ENCODE data around the gene POT1. TPM values are rescaled to one million over a fixed set of nuclear protein-coding genes. Genes with fewer than 3 reads are reported as not detected.

The POT1 gene
- total RNA-seq, 1 donor from 2014 or later = 14.3 TPM

GRCh38 chr7:124839687-124840086 is 89.9 kb downstream of the POT1 start:
- intact Hi-C loops (cut with micrococcal nuclease) = no loop called here
- H3K4me3 ChIP-seq = no peak overlapping the region
- H3K27me3 ChIP-seq (ENCODE audit: low read depth) = no peaks in the 10 kb centered on the region
- TF ChIP-seq, protein P1, sequence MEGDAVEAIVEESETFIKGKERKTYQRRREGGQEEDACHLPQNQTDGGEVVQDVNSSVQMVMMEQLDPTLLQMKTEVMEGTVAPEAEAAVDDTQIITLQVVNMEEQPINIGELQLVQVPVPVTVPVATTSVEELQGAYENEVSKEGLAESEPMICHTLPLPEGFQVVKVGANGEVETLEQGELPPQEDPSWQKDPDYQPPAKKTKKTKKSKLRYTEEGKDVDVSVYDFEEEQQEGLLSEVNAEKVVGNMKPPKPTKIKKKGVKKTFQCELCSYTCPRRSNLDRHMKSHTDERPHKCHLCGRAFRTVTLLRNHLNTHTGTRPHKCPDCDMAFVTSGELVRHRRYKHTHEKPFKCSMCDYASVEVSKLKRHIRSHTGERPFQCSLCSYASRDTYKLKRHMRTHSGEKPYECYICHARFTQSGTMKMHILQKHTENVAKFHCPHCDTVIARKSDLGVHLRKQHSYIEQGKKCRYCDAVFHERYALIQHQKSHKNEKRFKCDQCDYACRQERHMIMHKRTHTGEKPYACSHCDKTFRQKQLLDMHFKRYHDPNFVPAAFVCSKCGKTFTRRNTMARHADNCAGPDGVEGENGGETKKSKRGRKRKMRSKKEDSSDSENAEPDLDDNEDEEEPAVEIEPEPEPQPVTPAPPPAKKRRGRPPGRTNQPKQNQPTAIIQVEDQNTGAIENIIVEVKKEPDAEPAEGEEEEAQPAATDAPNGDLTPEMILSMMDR (IDR thresholded peaks at IDR 0.05; ENCODE audit: borderline replicate concordance) = no peak
- H3K9me3 ChIP-seq (replicated peaks) = no peaks in the 10 kb centered on the region
- peaks cover 24% of the 10 kb centered on the region for H3K36me3 ChIP-seq
- H3K27ac ChIP-seq (replicated peaks) = no peak overlapping the region
- H3K4me1 ChIP-seq = no peaks in the 10 kb centered on the region
- DNase-seq = no peak

DNA sequence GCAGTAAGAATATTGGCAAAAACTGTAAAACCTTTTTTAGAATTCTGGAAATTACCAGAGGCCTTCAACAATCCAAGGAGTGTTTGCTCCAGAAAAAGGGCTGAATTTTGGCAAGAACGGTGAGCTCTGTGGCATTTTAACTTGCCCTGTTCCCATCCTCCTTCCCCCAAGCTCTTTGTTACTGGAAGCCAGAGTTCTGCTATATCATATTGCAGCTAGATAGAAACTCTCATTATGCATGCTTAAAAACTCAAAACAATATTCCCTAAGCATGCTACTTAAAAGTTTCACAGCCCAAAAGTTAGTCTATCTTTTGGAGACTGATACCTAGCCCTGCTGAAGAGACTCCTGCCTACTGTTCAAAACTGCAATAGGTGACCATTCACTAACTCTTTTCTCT is 93.5 kb downstream of the POT1 start:
- no peak overlapping the region for H3K27ac ChIP-seq (replicated peaks)
- intact Hi-C loops (cut with micrococcal nuclease) = no loop called here
- no peaks in the 10 kb centered on the region for H3K4me1 ChIP-seq
- no peak for DNase-seq
- H3K9me3 ChIP-seq (replicated peaks) = no peaks in the 10 kb centered on the region
- no peak overlapping the region for H3K4me3 ChIP-seq
- TF ChIP-seq, protein P1 (IDR thresholded peaks at IDR 0.05; ENCODE audit: borderline replicate concordance) = no peak
- H3K27me3 ChIP-seq (ENCODE audit: low read depth) = no peaks in the 10 kb centered on the region
- peaks cover 18% of the 10 kb centered on the region for H3K36me3 ChIP-seq

GRCh38 chr7:124818807-124819206 is 110.8 kb downstream of the POT1 start:
- no peaks in the 10 kb centered on the region for H3K27me3 ChIP-seq (ENCODE audit: low read depth)
- no peak for DNase-seq
- intact Hi-C loops (cut with micrococcal nuclease) = no loop called here
- TF ChIP-seq, protein P1 (IDR thresholded peaks at IDR 0.05; ENCODE audit: borderline replicate concordance) = no peak
- no peak overlapping the region for H3K4me3 ChIP-seq
- H3K9me3 ChIP-seq (replicated peaks) = peaks cover 16% of the 10 kb centered on the region
- no peak overlapping the region for H3K27ac ChIP-seq (replicated peaks)
- peaks cover 25% of the 10 kb centered on the region for H3K36me3 ChIP-seq
- H3K4me1 ChIP-seq = no peaks in the 10 kb centered on the region

GRCh38 chr7:124813994-124814798 is 115.4 kb downstream of the POT1 start:
- Histone ChIP-seq H3K36me3 (no peaks in the 10 kb centered on the region), H3K27me3 (ENCODE audit: low read depth) (no peaks in the 10 kb centered on the region), H3K4me3 (no peak overlapping the region), H3K27ac (replicated peaks) (no peak overlapping the region), H3K9me3 (replicated peaks) (peaks cover 16% of the 10 kb centered on the region), H3K4me1 (no peaks in the 10 kb centered on the region)
- TF ChIP-seq, protein P1 (IDR thresholded peaks at IDR 0.05; ENCODE audit: borderline replicate concordance) = no peak
- intact Hi-C loops (cut with micrococcal nuclease) = no loop called here
- no peak for DNase-seq

- H3K4me1 ChIP-seq = no peaks in the 10 kb centered on the region
- intact Hi-C loops (cut with micrococcal nuclease) = no loop called here
- peaks cover 6% of the 10 kb centered on the region for H3K9me3 ChIP-seq (replicated peaks)
- TF ChIP-seq, protein P1 (IDR thresholded peaks at IDR 0.05; ENCODE audit: borderline replicate concordance) = no peak
- DNase-seq = no peak
- no peaks in the 10 kb centered on the region for H3K27me3 ChIP-seq (ENCODE audit: low read depth)
- H3K27ac ChIP-seq (replicated peaks) = no peak overlapping the region
- H3K36me3 ChIP-seq = no peaks in the 10 kb centered on the region
- no peak overlapping the region for H3K4me3 ChIP-seq
These were observed 116.9 kb downstream of the POT1 start for GRCh38 chr7:124812764-124813163.

All from left ventricle myocardium inferior (tissue), 1 donor.